Gastroesophageal sphincter (tissue), 4 donors: Measurements from ENCODE around the gene TNS3. TPM values are rescaled to one million over a fixed set of nuclear protein-coding genes. Genes with fewer than 3 reads are reported as not detected.
"Not testable (repeated sequence)": the region's sequence is repeated elsewhere in the genome, so short reads cannot be mapped to it uniquely, and the experiment has no call there.

Experiments
- ATAC-seq: fragments of 150-250 bp; one replicate; pipeline ENCODE4 v1.9.1; 2016; ENCODE audit warnings: mild to moderate bottlenecking, moderate library complexity
- H3K27ac ChIP-seq, 4 donors: fragments of 200-600 bp; sonication (generic) in 3 of 4; 1 replicate in 3 of 4; 2 replicates in 1 of 4; pipeline ENCODE4 v1.5.1; 2016 to 2019
- H3K27me3 ChIP-seq: fragments of 200-600 bp; sonication (generic); one replicate; pipeline ENCODE4 v1.5.1; 2019
- H3K36me3 ChIP-seq, 2 donors: fragments of 200-600 bp; sonication (generic); one replicate each; pipeline ENCODE4 v1.5.1; 2019; ENCODE audit warnings: control low read depth in 1 of 2
- H3K4me1 ChIP-seq, 3 donors: fragments of 200-600 bp; sonication (generic); 1 replicate in 2 of 3; 2 replicates in 1 of 3; pipeline ENCODE4 v1.5.1; 2016 to 2019; ENCODE audit warnings: control low read depth in 2 of 3
- H3K4me3 ChIP-seq, 2 donors: fragments of 200-600 bp; sonication (generic); one replicate each; pipeline ENCODE4 v1.5.1; 2019; ENCODE audit warnings: mild to moderate bottlenecking in 1 of 2, moderate library complexity in 1 of 2
- H3K9me3 ChIP-seq, 3 donors: fragments of 200-600 bp; sonication (generic); one replicate each; pipeline ENCODE4 v1.5.1; 2017 to 2019; ENCODE audit warnings: control low read depth in 2 of 3
- CTCF ChIP-seq, 4 experiments: fragments of 200-600 bp in 2 of 4; fragments of 450-650 bp in 2 of 4; sonication (generic) in 1 of 4; IDR thresholded peaks; one replicate each; pipeline ENCODE4 v1.5.1; 2017 to 2019; ENCODE audit warnings: antibody characterized with exemption in 4 of 4, mild to moderate bottlenecking in 2 of 4, moderate library complexity in 2 of 4
- EP300 ChIP-seq: sonication (generic); formaldehyde crosslinking; IDR thresholded peaks from one replicate; pipeline ENCODE4 v1.6.1; 2017; ENCODE audit warnings: antibody characterized with exemption, mild to moderate bottlenecking
- POLR2A ChIP-seq, 2 donors: fragments of 450-650 bp; IDR thresholded peaks; one replicate each; pipeline ENCODE4 v1.6.1; 2017; ENCODE audit warnings: antibody characterized with exemption in 2 of 2, mild to moderate bottlenecking in 2 of 2, moderate library complexity in 1 of 2
- POLR2AphosphoS5 ChIP-seq: sonication (generic); formaldehyde crosslinking; IDR thresholded peaks from one replicate; pipeline ENCODE4 v1.6.1; 2017; ENCODE audit warnings: antibody characterized with exemption
- WGBS, 2 donors: methylation state at CpG; one replicate each; pipeline ENCODE4 v1.1.5; 2018; ENCODE audit warnings: low coverage in 1 of 2; 5-methylcytosine and 5-hydroxymethylcytosine counted together
- total RNA-seq, 4 donors: library from RNA; depleted of rRNA; stranded (reverse); fragments of >200 nt; gene quantifications; one replicate each; pipeline ENCODE4 v1.1.0, GENCODE V29; 2016

The TNS3 gene
- total RNA-seq, 4 donors from 2014 or later = 35.0 to 61.3 (median 45.1) TPM

GRCh38 chr7:47609803-47610452 lies 28.0 kb upstream of the TNS3 start:
- ATAC-seq = peak; percentile 60
- H3K9me3 ChIP-seq = no peaks in the 10 kb centered on the region
- peak overlapping the region in 3 of 4 donors; percentile 38 to 78 (median 75) for H3K27ac ChIP-seq
- no peak for TF ChIP-seq CTCF (IDR thresholded peaks at IDR 0.05)
- TF ChIP-seq POLR2AphosphoS5 = no peak
- TF ChIP-seq POLR2A (IDR thresholded peaks at IDR 0.05) = no peak
- no peak for TF ChIP-seq EP300
- no peaks in the 10 kb centered on the region for H3K27me3 ChIP-seq
- no peaks in the 10 kb centered on the region for H3K36me3 ChIP-seq
- 36 to 75% methylated on average over 1 to 5 of the region's 16 CpGs for WGBS, 2 donors
- H3K4me1 ChIP-seq = peaks cover 0 to 39% (median 28%) of the 10 kb centered on the region in 3 donors
- no peak overlapping the region for H3K4me3 ChIP-seq

- not testable (repeated sequence) for H3K9me3 ChIP-seq, H3K36me3 ChIP-seq, ATAC-seq, H3K27me3 ChIP-seq, H3K4me3 ChIP-seq
- H3K4me1 ChIP-seq = peaks cover 2 to 57% (median 35%) of the 10 kb centered on the region in 3 donors
- peak overlapping the region in 2 of 4 donors; percentile 30 to 70 for H3K27ac ChIP-seq
- 98 to 100% methylated on average over 4 to 8 of the region's 9 CpGs for WGBS, 2 donors
Measured at GRCh38 chr7:47606593-47607046, 24.7 kb upstream of the TNS3 start.

GRCh38 chr7:47605816-47606575 lies 24.1 kb upstream of the TNS3 start:
- H3K27me3 ChIP-seq = no peaks in the 10 kb centered on the region
- no peak for ATAC-seq
- peaks cover 2 to 59% (median 30%) of the 10 kb centered on the region in 3 donors for H3K4me1 ChIP-seq
- H3K9me3 ChIP-seq = no peaks in the 10 kb centered on the region
- H3K36me3 ChIP-seq = no peaks in the 10 kb centered on the region
- 92 to 100% methylated on average over 2 to 4 of the region's 9 CpGs for WGBS, 2 donors
- peak overlapping the region in 2 of 4 donors; percentile 30 to 70 for H3K27ac ChIP-seq
- no peak overlapping the region for H3K4me3 ChIP-seq
- TF ChIP-seq CTCF (IDR thresholded peaks at IDR 0.05) = no peak
- TF ChIP-seq EP300 = no peak
- TF ChIP-seq POLR2A (IDR thresholded peaks at IDR 0.05) = no peak
- no peak for TF ChIP-seq POLR2AphosphoS5

- Histone ChIP-seq H3K27ac (peak overlapping the region in 3 of 4 donors; percentile 30 to 70 (median 44)), H3K36me3 (no peaks in the 10 kb centered on the region), H3K4me3 (no peak overlapping the region), H3K27me3 (no peaks in the 10 kb centered on the region), H3K4me1 (peaks cover 2 to 57% (median 15%) of the 10 kb centered on the region in 3 donors), H3K9me3 (no peaks in the 10 kb centered on the region)
- no peak for TF ChIP-seq CTCF (IDR thresholded peaks at IDR 0.05)
- no peak for TF ChIP-seq EP300
- no peak for TF ChIP-seq POLR2AphosphoS5
- no peak for TF ChIP-seq POLR2A (IDR thresholded peaks at IDR 0.05)
- peak; percentile 50 for ATAC-seq
- 29 to 51% methylated on average over 1 to 3 of the region's 3 CpGs for WGBS, 2 donors
Measured at GRCh38 chr7:47604496-47604890, 22.6 kb upstream of the TNS3 start.

GRCh38 chr7:47603514-47604255 lies 21.8 kb upstream of the TNS3 start:
- peak overlapping the region in 1 of 4 donors; percentile 70 for H3K27ac ChIP-seq
- ATAC-seq, H3K27me3 ChIP-seq, H3K36me3 ChIP-seq, H3K9me3 ChIP-seq, H3K4me3 ChIP-seq: not testable (repeated sequence)
- H3K4me1 ChIP-seq = peaks cover 2 to 53% (median 14%) of the 10 kb centered on the region in 3 donors
- WGBS, 2 donors = 86 to 87% methylated on average over 10 to 12 of the region's 13 CpGs
